Measurements from ENCODE around the gene DCTN3. TPM values are rescaled to one million over a fixed set of nuclear protein-coding genes. Genes with fewer than 3 reads are reported as not detected.

DCTN3 gene
- total RNA-seq, 4 donors from 2014 or later, result 80.8 to 166 (median 127) TPM

DNA sequence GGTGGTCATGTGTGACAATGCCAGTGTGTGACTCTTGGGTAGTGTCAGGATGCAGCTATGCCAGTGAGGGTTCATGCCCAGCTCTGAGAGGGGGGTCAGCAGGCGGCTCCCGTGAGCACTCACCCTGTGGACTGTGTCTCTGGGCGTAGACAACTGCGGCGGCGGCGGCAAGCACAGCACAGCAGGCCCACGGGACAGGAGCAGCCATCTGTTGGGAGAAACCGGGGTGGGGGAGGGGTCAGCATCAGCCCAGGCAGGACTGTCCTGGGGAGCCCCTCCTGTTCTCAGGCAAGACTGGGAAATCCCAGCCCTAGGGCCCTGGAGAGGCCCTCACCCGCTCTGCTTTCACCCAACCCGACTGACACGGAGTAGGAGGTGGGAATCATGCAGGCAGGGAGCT, 51.5 kb downstream of the DCTN3 start:
- no peak overlapping the region for H3K4me3 ChIP-seq (ENCODE audit: low read depth, poor library complexity, severe bottlenecking)
- WGBS, 2 donors, result 76 to 81% methylated on average over 12 of the region's 12 CpGs
- TF ChIP-seq POLR2A (IDR thresholded peaks at IDR 0.05), result no peak
- TF ChIP-seq, protein P1, sequence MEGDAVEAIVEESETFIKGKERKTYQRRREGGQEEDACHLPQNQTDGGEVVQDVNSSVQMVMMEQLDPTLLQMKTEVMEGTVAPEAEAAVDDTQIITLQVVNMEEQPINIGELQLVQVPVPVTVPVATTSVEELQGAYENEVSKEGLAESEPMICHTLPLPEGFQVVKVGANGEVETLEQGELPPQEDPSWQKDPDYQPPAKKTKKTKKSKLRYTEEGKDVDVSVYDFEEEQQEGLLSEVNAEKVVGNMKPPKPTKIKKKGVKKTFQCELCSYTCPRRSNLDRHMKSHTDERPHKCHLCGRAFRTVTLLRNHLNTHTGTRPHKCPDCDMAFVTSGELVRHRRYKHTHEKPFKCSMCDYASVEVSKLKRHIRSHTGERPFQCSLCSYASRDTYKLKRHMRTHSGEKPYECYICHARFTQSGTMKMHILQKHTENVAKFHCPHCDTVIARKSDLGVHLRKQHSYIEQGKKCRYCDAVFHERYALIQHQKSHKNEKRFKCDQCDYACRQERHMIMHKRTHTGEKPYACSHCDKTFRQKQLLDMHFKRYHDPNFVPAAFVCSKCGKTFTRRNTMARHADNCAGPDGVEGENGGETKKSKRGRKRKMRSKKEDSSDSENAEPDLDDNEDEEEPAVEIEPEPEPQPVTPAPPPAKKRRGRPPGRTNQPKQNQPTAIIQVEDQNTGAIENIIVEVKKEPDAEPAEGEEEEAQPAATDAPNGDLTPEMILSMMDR (IDR thresholded peaks at IDR 0.05), result no peak
- DNase-seq (ENCODE audit: low spot score in 2 of 2), result no peak
- intact Hi-C loops (cut with DNase I; ENCODE audit: low total_unique reads), result no loop called here

DNA sequence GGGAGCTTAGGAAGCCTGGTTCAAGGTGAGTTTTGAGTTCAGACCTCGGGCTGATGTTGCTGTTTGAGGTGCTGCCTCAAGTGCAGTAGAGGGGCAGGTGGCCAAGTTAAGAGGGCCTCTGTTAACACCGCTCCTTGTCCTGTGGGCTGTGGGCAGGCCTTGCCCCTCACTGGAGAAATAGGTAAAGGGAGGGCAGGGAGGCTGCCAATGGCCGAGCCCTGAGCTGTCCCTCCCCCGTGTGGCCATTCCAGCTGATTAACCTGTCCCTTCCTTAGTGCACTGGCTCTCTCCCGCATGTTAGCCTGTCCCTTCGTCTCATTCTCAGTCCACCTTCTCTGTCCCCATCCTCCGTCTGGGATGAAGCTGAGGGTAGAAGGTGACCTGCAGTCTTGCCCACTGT, 52.2 kb downstream of the DCTN3 start:
- DNase-seq (ENCODE audit: low spot score in 2 of 2), result no peak
- WGBS, 2 donors, result 86 to 89% methylated on average over 6 to 7 of the region's 7 CpGs
- intact Hi-C loops (cut with DNase I; ENCODE audit: low total_unique reads), result no loop called here
- no peak for TF ChIP-seq POLR2A (IDR thresholded peaks at IDR 0.05)
- TF ChIP-seq, protein P1 (IDR thresholded peaks at IDR 0.05), result no peak
- H3K4me3 ChIP-seq (ENCODE audit: low read depth, poor library complexity, severe bottlenecking), result no peak overlapping the region

DNA sequence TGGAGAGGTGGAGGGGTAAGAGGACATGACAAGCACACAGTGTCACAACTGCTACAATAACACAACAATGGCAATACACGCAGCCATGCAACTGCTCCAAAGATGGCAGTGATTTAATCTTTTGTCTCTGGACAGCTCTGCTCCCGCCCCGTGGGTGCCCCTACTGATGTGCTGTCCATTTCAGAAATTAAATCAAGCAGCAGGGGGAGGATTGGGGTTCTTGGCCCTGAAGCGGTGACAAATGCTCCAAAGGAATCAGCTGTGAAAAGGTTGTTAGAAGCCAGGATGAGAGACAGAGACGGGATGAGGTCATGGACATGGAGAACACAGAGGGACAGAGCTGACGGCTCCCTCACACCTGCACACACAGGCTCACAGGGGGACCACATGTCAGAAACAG, 53.3 kb downstream of the DCTN3 start:
- no peak for DNase-seq (ENCODE audit: low spot score in 2 of 2)
- intact Hi-C loops (cut with DNase I; ENCODE audit: low total_unique reads), result no loop called here
- WGBS, 2 donors, result 82 to 92% methylated on average over 6 of the region's 6 CpGs
- H3K4me3 ChIP-seq (ENCODE audit: low read depth, poor library complexity, severe bottlenecking), result no peak overlapping the region
- TF ChIP-seq POLR2A (IDR thresholded peaks at IDR 0.05), result no peak
- TF ChIP-seq, protein P1 (IDR thresholded peaks at IDR 0.05), result no peak

DNA sequence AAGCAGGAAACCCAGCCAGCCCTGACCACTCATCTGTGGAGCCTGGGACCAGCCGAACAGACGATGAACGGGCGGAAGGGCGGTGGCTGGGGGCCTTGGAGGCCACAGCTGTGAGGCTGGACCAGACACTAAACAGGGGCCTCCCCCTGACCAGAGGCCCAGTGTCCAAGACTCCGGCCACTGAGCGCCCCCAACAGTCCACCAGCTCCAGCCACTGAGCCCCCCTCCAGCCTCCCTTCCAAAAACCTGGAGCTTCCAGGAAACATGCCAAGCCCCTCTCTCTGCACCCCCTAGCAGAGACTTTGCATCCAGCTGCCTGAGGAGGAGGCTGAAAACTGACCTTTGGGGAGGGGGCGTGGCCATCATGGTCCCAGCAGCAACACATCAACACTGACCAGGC, 54.0 kb downstream of the DCTN3 start:
- WGBS, 2 donors, result 88 to 89% methylated on average over 5 to 8 of the region's 8 CpGs
- no peak for DNase-seq (ENCODE audit: low spot score in 2 of 2)
- no peak overlapping the region for H3K4me3 ChIP-seq (ENCODE audit: low read depth, poor library complexity, severe bottlenecking)
- intact Hi-C loops (cut with DNase I; ENCODE audit: low total_unique reads), result no loop called here
- TF ChIP-seq POLR2A (IDR thresholded peaks at IDR 0.05), result no peak
- TF ChIP-seq, protein P1 (IDR thresholded peaks at IDR 0.05), result no peak

DNA sequence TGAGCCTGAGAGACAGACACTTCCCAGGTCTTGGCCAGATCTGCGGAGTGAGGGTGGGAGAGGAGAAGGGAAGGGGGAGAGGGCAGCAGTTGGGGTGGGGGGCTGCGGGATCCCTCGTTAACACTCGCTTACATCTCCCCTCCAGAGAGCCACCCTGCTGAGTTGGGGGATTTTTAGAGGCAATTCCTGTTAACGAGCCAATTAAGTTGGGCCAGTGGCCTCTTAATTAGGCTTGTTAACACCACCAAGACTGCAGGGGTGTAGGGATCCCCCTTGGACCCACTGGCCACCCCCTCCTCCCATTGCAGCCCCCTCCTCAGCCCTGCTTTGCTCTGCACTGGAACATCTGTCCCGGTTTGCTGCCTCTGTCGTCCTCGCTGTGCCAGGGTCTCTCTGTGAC, 54.4 kb downstream of the DCTN3 start:
- DNase-seq (ENCODE audit: low spot score in 2 of 2), result no peak
- 77 to 80% methylated on average over 8 of the region's 8 CpGs for WGBS, 2 donors
- H3K4me3 ChIP-seq (ENCODE audit: low read depth, poor library complexity, severe bottlenecking), result no peak overlapping the region
- intact Hi-C loops (cut with DNase I; ENCODE audit: low total_unique reads), result no loop called here
- TF ChIP-seq POLR2A (IDR thresholded peaks at IDR 0.05), result no peak
- TF ChIP-seq, protein P1 (IDR thresholded peaks at IDR 0.05), result no peak

DNA sequence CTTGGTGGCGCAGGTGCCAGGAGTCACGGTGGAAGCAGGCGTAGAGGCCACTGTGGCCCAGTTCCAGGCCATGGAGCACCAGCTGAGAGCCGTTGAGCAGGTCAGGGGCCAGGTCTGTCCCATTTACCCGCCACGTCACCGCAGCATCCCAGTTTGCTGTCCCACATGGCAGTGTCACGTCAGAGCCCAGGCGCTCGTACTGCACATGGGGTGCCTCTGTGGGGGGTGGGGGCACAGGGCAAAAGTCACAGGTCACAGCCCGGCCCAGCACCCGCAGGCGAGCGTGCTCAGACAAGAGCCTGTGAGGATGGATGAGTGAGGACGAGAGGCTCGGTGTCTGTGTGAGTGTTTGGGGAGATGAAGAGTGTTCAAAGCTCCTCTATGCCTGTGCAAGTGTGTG, 55.7 kb downstream of the DCTN3 start:
- WGBS, 2 donors, result 90 to 92% methylated on average over 14 to 16 of the region's 16 CpGs
- intact Hi-C loops (cut with DNase I; ENCODE audit: low total_unique reads), result no loop called here
- H3K4me3 ChIP-seq (ENCODE audit: low read depth, poor library complexity, severe bottlenecking), result no peak overlapping the region
- TF ChIP-seq POLR2A (IDR thresholded peaks at IDR 0.05), result no peak
- TF ChIP-seq, protein P1 (IDR thresholded peaks at IDR 0.05), result no peak
- DNase-seq (ENCODE audit: low spot score in 2 of 2), result no peak
